DND-41 (cell line): ENCODE results near the gene FRS2.

Source experiments
- EZH2 ChIP-seq: IDR thresholded peaks from 3 replicates; pipeline ENCODE4 v1.6.1; 2012; ENCODE audit warnings: borderline replicate concordance, low read depth, mild to moderate bottlenecking, moderate library complexity, low read length, inconsistent platforms; ENCODE audit not compliant: severe bottlenecking
- TF ChIP-seq, protein P1 (sequence below): IDR thresholded peaks from 2 replicates; pipeline ENCODE4 v1.5.1; 2012; ENCODE audit warnings: borderline replicate concordance, low read length, moderate library complexity, mild to moderate bottlenecking; ENCODE audit not compliant: poor library complexity, severe bottlenecking; ENCODE audit errors: extremely low read depth

- TF ChIP-seq, protein P1, sequence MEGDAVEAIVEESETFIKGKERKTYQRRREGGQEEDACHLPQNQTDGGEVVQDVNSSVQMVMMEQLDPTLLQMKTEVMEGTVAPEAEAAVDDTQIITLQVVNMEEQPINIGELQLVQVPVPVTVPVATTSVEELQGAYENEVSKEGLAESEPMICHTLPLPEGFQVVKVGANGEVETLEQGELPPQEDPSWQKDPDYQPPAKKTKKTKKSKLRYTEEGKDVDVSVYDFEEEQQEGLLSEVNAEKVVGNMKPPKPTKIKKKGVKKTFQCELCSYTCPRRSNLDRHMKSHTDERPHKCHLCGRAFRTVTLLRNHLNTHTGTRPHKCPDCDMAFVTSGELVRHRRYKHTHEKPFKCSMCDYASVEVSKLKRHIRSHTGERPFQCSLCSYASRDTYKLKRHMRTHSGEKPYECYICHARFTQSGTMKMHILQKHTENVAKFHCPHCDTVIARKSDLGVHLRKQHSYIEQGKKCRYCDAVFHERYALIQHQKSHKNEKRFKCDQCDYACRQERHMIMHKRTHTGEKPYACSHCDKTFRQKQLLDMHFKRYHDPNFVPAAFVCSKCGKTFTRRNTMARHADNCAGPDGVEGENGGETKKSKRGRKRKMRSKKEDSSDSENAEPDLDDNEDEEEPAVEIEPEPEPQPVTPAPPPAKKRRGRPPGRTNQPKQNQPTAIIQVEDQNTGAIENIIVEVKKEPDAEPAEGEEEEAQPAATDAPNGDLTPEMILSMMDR, result no peak
- no peak for TF ChIP-seq EZH2
Observed at GRCh38 chr12:69484428-69484827, 14.2 kb downstream of the FRS2 start.
